B cell (primary cell): ENCODE data around the gene SPRED2. TPM values are rescaled to one million over a fixed set of nuclear protein-coding genes. Genes with fewer than 3 reads are reported as not detected.
A peak's percentile ranks its signal among the peaks of the same experiment; 100 is the strongest.

Experiments used
- ATAC-seq: fragments of 200-7000 bp; cut with Tn5 transposase; one replicate; pipeline ENCODE4 v1.10.0; 2021; ENCODE audit warnings: low read depth, mild to moderate bottlenecking, moderate number of reproducible peaks, moderate library complexity
- CTCF ChIA-PET: fragments of 350-600 bp; sonication (Branson Sonifier 250); formaldehyde crosslinking; loops from one replicate; lab custom pipeline; 2021; ENCODE audit warnings: antibody characterized with exemption, inconsistent platforms; lab: Charles Lee
- POLR2A ChIA-PET: fragments of 350-600 bp; sonication (Branson Sonifier 250); formaldehyde crosslinking; loops from one replicate; lab custom pipeline; 2021; ENCODE audit warnings: antibody characterized with exemption; lab: Charles Lee
- DNase-seq: peaks from one replicate; pipeline ENCODE4 v3.0.0; 2013
- H2AFZ ChIP-seq: 2 replicates; pipeline ENCODE4 v1.6.1; 2012; ENCODE audit warnings: mild to moderate bottlenecking, low read depth, low read length; ENCODE audit not compliant: insufficient read depth, poor library complexity, severe bottlenecking
- H3K27ac ChIP-seq, 2 donors: 1 replicate in 1 of 2; 2 replicates in 1 of 2; pipeline ENCODE4 v1.5.1; 2012 to 2013; ENCODE audit warnings: low read length in 2 of 2, mild to moderate bottlenecking in 2 of 2, moderate library complexity in 1 of 2
- H3K27me3 ChIP-seq, 4 experiments: fragments of 200-600 bp in 1 of 4; sonication (generic) in 1 of 4; replicated peaks in 1 of 4; 1 replicate in 2 of 4; 2 replicates in 2 of 4; pipeline versions ENCODE4 v1.6.1 to v1.7.0; 2013 to 2016; ENCODE audit warnings: low read length in 3 of 4, mild to moderate bottlenecking in 2 of 4, mixed read lengths in 1 of 4, moderate library complexity in 1 of 4; ENCODE audit not compliant: insufficient read depth in 4 of 4, control insufficient read depth in 3 of 4; ENCODE audit errors: control extremely low read depth in 1 of 4
- H3K36me3 ChIP-seq, 2 experiments: replicated peaks in 1 of 2; 1 replicate in 1 of 2; 2 replicates in 1 of 2; pipeline versions ENCODE4 v1.6.1 to v1.7.1; 2013; ENCODE audit warnings: low read length in 1 of 2; ENCODE audit not compliant: insufficient read depth in 2 of 2, control insufficient read depth in 1 of 2; ENCODE audit errors: control extremely low read depth in 1 of 2, extremely low read depth in 1 of 2
- H3K4me1 ChIP-seq, 2 donors: fragments of 200-600 bp in 1 of 2; sonication (generic) in 1 of 2; 1 replicate in 1 of 2; 2 replicates in 1 of 2; pipeline versions ENCODE4 v1.5.1 to v1.6.1; 2013 to 2017; ENCODE audit warnings: low read length in 2 of 2; ENCODE audit not compliant: control insufficient read depth in 2 of 2, insufficient read depth in 2 of 2
- H3K4me2 ChIP-seq: replicated peaks from 2 replicates; pipeline ENCODE3; 2012; ENCODE audit warnings: mild to moderate bottlenecking, low read depth, low read length; ENCODE audit not compliant: poor library complexity, severe bottlenecking
- H3K4me3 ChIP-seq, 5 experiments: fragments of 200-600 bp in 1 of 5; sonication (generic) in 1 of 5; 1 replicate in 3 of 5; 2 replicates in 2 of 5; pipeline versions ENCODE4 v1.5.1 to v1.7.0; 2011 to 2016; ENCODE audit warnings: low read length in 4 of 5, mild to moderate bottlenecking in 4 of 5, low read depth in 2 of 5, control low read depth in 1 of 5, moderate library complexity in 1 of 5; ENCODE audit not compliant: insufficient read depth in 1 of 5; ENCODE audit errors: control extremely low read depth in 1 of 5, extremely low read depth in 1 of 5
- H3K79me2 ChIP-seq: fragments of 200-600 bp; sonication (generic); one replicate; pipeline ENCODE4 v1.6.0; 2016; ENCODE audit warnings: low read length; ENCODE audit not compliant: control insufficient read depth, insufficient read depth
- H3K9ac ChIP-seq: fragments of 200-600 bp; sonication (generic); 2 replicates; pipeline ENCODE4 v1.6.1; 2017; ENCODE audit warnings: mild to moderate bottlenecking, low read length, moderate library complexity
- H3K9me3 ChIP-seq, 3 donors: one replicate each; pipeline versions ENCODE4 v1.6.1 to v1.7.1; 2013; ENCODE audit warnings: low read length in 2 of 3; ENCODE audit not compliant: control insufficient read depth in 2 of 3, insufficient read depth in 1 of 3; ENCODE audit errors: control extremely low read depth in 1 of 3
- H4K20me1 ChIP-seq: 2 replicates; pipeline ENCODE4 v1.6.0; 2012; ENCODE audit warnings: mild to moderate bottlenecking, low read length; ENCODE audit not compliant: insufficient read depth, control insufficient read depth, poor library complexity, severe bottlenecking
- H3K27ac Mint-ChIP-seq: one replicate; pipeline ENCODE4 v1.8.0; 2021; ENCODE audit warnings: mixed read lengths
- H3K27me3 Mint-ChIP-seq: one replicate; pipeline ENCODE4 v1.8.0; 2021; ENCODE audit warnings: mixed read lengths
- H3K4me1 Mint-ChIP-seq: one replicate; pipeline ENCODE4 v1.8.0; 2021; ENCODE audit warnings: mixed read lengths
- H3K4me3 Mint-ChIP-seq: one replicate; pipeline ENCODE4 v1.8.0; 2021; ENCODE audit warnings: mixed read lengths
- H3K9me3 Mint-ChIP-seq: one replicate; pipeline ENCODE4 v1.8.0; 2022; ENCODE audit warnings: mixed read lengths; ENCODE audit not compliant: insufficient read depth
- CTCF ChIP-seq: fragments of 200-600 bp; IDR thresholded peaks from one replicate; pipeline ENCODE4 v1.8.0; 2022; ENCODE audit warnings: antibody characterized with exemption, mild to moderate bottlenecking
- EZH2 ChIP-seq: IDR thresholded peaks from 2 replicates; pipeline ENCODE4 v1.6.1; 2012; ENCODE audit warnings: borderline replicate concordance, low read depth, mild to moderate bottlenecking, moderate library complexity, low read length; ENCODE audit not compliant: insufficient read depth, poor library complexity, severe bottlenecking
- WGBS: methylation state at CpG from one replicate; pipeline ENCODE4 v1.1.5; 2013; ENCODE audit warnings: missing lambda C conversion rate; ENCODE audit not compliant: insufficient coverage; 5-methylcytosine and 5-hydroxymethylcytosine counted together
- intact Hi-C: fragments of 100-400 bp; cut with micrococcal nuclease; formaldehyde crosslinking; loops from one replicate; pipeline ENCODE4 v1.10.0; 2022
- polyA plus RNA-seq: library from polyadenylated mRNA; depleted of rRNA; stranded (reverse); fragments of >200 nt; gene quantifications from 2 replicates; pipeline ENCODE4 v1.2.3, GENCODE V29; 2012
- total RNA-seq, 2 donors: library from RNA; stranded (reverse); fragments of 120-200 nt in 1 of 2; gene quantifications; 1 replicate in 1 of 2; 2 replicates in 1 of 2; pipeline versions ENCODE4 v1.2.3 to v1.2.4, GENCODE V29; 2013 to 2022

Gene SPRED2
- total and polyA plus RNA-seq, 2 donors (not counting 1 experiment from before 2014, with no cell fraction given): 0.40 to 1.3 TPM

GRCh38 chr2:65382776-65383357, 49.5 kb downstream of the SPRED2 start:
- no peaks in the 10 kb centered on the region for H3K9me3 Mint-ChIP-seq
- DNase-seq (peak; percentile 69), ATAC-seq (peak; percentile 80)
- CTCF ChIA-PET: interaction anchor here (0.6 to 1.5 kb wide), 3 partner anchors 10 to 45 kb away, joined by 3 to 4 read pairs (median 3); no protein-coding TSS in a partner anchor
- Histone ChIP-seq H3K4me2 (peak overlapping the region; percentile 74), H3K4me1 (peaks cover 26 to 33% of the 10 kb centered on the region in 2 donors), H3K4me3 (peak overlapping the region in 1 of 5 experiments; percentile 42), H3K27me3 (peaks cover 0 to 10% (median 0%) of the 10 kb centered on the region in 4 experiments), H3K36me3 (no peaks in the 10 kb centered on the region), H3K9ac (peak overlapping the region; percentile 51), H3K79me2 (no peaks in the 10 kb centered on the region), H4K20me1 (no peaks in the 10 kb centered on the region), H3K9me3 (no peaks in the 10 kb centered on the region), H3K27ac (peak overlapping the region in 1 of 2 donors; percentile 59), H2AFZ (peak overlapping the region; percentile 73)
- peaks cover 7% of the 10 kb centered on the region for H3K27me3 Mint-ChIP-seq
- H3K27ac Mint-ChIP-seq: peak overlapping the region; percentile 51
- H3K4me3 Mint-ChIP-seq: peak overlapping the region; percentile 76
- TF ChIP-seq EZH2 (no peak), CTCF (no peak)
- POLR2A ChIA-PET: no interaction called here
- 4% methylated on average over 17 of the region's 20 CpGs for WGBS
- intact Hi-C loops: loop anchor here (2.0 kb wide), 2 partner anchors 48 to 172 kb away; no protein-coding TSS in a partner anchor
- peaks cover 30% of the 10 kb centered on the region for H3K4me1 Mint-ChIP-seq

- peak overlapping the region; percentile 51 for H3K9ac ChIP-seq
- peak overlapping the region; percentile 74 for H3K4me2 ChIP-seq
- H4K20me1 ChIP-seq: no peaks in the 10 kb centered on the region
- Mint-ChIP-seq H3K27me3 (peaks cover 11% of the 10 kb centered on the region), H3K4me3 (no peak overlapping the region), H3K9me3 (no peaks in the 10 kb centered on the region), H3K4me1 (peaks cover 29% of the 10 kb centered on the region), H3K27ac (no peak overlapping the region)
- intact Hi-C loops: loop anchor here (2.0 kb wide), 2 partner anchors 48 to 172 kb away; no protein-coding TSS in a partner anchor
- no peak for ATAC-seq
- H3K4me3 ChIP-seq: no peak overlapping the region
- ChIA-PET CTCF (interaction anchor here (1.5 kb wide), 1 partner anchor 9 kb away, joined by 4 read pairs; no protein-coding TSS in a partner anchor), POLR2A (no interaction called here)
- TF ChIP-seq EZH2: no peak
- no peak for TF ChIP-seq CTCF
- H3K36me3 ChIP-seq: no peaks in the 10 kb centered on the region
- no peaks in the 10 kb centered on the region for H3K9me3 ChIP-seq
- no peaks in the 10 kb centered on the region for H3K79me2 ChIP-seq
- no CpG with 5 or more reads among the region's 1 CpG for WGBS
- DNase-seq: no peak
- peaks cover 0 to 16% (median 0%) of the 10 kb centered on the region in 4 experiments for H3K27me3 ChIP-seq
- H3K4me1 ChIP-seq: peaks cover 25 to 31% of the 10 kb centered on the region in 2 donors
- H3K27ac ChIP-seq: peak overlapping the region in 1 of 2 donors; percentile 59
- H2AFZ ChIP-seq: peak overlapping the region; percentile 73
These were observed 50.1 kb downstream of the SPRED2 start for GRCh38 chr2:65382323-65382722.
